HT-29 (cell line): ENCODE measurements around the gene CLCN7. TPM values are rescaled to one million over a fixed set of nuclear protein-coding genes. Genes with fewer than 3 reads are reported as not detected.
"Not testable (repeated sequence)": the region's sequence is repeated elsewhere in the genome, so short reads cannot be mapped to it uniquely, and the experiment has no call there.

Source experiments
- DNase-seq: peaks from one replicate; pipeline ENCODE4 v3.0.0-alpha.2; 2015; ENCODE audit warnings: low spot score
- total RNA-seq: library from RNA; depleted of rRNA; stranded (reverse); fragments of >200 nt; shearing (Covaris generic); gene quantifications from 2 replicates; pipeline ENCODE4 v1.2.3, GENCODE V29; 2014

Gene CLCN7
- total RNA-seq, 1 experiment from 2014 or later, result 151 TPM

DNA sequence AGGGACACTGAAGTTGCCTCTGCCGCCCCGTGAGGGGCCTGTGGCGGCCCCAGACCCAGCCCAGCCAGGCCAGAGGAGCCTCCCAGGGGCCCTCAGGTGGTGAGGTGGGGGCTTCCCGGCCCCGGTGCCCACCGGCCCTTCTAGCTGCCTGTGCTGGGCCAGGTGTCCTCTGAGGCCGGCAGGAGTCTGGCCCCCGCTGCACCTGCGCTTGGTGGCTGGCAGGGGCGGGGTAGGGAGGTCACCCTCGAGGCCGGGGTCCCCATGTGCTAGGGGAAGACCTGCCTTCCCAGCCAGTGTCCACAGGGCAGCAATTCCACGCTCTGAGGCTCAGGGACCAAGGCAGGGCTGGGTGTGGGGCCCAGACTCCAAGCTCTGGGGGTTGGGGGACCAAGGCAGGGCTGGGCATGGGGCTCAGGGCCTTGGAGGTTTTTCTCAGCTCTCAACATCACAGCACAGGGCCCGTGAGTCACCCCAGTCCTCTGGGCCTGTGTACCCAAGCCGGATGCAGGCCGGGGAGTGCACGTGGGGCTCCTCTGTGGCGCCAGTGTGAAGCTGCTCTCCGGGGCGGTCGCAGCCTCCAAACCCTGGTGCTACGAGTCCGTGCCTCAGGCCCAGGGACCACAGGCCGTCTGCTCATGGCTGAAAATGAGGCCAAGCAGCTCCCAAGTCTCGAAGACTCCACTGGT is 29.2 kb downstream of the CLCN7 start:
- no peak for DNase-seq

- DNase-seq, result no peak
Measured at GRCh38 chr16:1444730-1445517, 29.9 kb downstream of the CLCN7 start.

GRCh38 chr16:1443980-1444729 is 30.7 kb downstream of the CLCN7 start, which contains the start of gene CCDC154:
CCDC154 (minus strand) TSS chr16:1444556; CDS start chr16:1444322, 234 bp downstream.
- no peak for DNase-seq

GRCh38 chr16:1443403-1443973 is 31.3 kb downstream of the CLCN7 start:
- no peak for DNase-seq

DNA sequence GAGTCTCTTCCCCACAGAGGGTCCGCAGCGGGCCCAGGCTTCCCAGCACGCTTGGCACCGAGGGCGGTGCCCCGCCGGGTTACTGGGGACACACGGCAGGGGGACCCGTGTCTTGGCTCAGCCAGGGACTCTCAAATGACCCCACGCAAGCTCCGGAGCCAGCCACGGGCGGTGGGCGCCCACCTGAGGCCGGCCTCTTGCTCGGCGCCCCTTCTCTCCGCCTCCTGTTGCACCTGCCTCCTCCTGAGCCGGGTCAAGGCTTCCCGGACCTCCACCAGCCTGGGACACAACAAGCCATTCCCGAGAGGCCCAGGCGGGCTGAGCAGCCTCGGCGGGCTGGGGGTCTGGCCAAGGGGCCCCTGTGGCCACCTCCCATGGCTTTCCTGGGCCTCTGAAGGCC is 32.1 kb downstream of the CLCN7 start:
- no peak for DNase-seq

GRCh38 chr16:1441391-1441829 is 33.4 kb downstream of the CLCN7 start:
- no peak for DNase-seq

GRCh38 chr16:1439699-1440074 is 35.1 kb downstream of the CLCN7 start:
- not testable (repeated sequence) for DNase-seq

DNA sequence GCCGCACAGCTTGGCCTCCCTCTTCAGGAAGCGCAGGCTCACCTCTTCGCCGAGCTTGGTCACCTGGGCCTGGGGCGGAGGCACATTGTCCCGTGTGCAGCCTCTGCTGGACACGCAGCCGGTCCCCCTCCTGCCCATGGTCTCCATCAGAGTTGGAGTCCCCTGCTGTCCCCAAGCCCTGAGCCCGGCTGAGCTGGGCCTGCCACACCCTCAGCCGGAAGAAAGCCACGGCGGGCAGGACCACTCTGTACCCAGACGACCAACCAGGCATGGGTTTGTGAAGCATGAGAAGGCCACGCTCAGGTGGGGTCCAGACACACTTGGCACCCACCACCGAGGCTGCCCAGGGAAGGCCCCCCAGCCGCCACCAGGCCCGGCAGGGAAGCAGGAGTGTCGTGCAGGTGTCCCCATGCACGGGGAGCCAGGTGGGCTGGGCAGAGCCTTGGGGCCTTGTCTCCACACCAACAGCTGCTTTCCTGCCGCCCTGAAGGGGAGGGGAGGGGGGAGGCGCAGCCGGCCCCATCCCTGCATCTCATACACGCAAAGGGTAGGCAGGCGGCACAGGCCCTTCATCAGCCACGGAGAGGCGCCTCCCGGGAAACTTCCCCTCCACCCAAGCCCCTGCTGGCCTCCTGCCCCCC is 35.6 kb downstream of the CLCN7 start:
- DNase-seq, result no peak

- DNase-seq, result no peak
Measured at GRCh38 chr16:1438229-1439057, 36.4 kb downstream of the CLCN7 start.

GRCh38 chr16:1437606-1438005 is 37.2 kb downstream of the CLCN7 start:
- no peak for DNase-seq

DNA sequence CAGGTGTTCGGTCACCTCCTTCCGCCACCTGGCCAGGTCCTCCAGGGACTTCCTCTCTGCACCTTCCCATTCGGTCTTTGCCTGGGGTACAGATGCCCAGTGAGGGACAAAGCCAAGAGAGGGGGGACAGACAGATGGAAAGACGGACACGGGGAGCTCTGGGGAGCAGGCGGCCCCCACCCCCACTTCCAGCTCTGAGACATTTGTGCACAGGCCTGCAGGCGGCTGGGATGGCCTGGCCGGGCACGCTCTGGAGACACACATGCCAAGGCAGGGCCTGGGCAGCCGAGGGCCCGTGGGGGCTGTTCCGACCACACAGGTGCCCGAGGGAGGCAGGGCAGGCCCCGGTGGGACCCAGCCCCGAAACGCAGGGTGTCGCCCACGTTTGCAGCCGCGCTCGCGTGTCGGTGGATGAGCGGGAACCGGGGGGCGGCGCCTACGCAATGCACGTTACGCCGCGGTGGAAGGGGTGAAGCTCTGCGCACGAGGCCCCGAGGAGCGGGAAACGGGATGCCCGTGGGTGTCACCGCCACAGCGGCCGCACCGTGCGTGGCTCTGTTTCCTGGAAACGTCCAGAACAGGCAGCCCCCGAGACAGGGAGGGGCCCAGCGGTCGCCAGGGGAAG is 38.0 kb downstream of the CLCN7 start:
- DNase-seq, result no peak

DNA sequence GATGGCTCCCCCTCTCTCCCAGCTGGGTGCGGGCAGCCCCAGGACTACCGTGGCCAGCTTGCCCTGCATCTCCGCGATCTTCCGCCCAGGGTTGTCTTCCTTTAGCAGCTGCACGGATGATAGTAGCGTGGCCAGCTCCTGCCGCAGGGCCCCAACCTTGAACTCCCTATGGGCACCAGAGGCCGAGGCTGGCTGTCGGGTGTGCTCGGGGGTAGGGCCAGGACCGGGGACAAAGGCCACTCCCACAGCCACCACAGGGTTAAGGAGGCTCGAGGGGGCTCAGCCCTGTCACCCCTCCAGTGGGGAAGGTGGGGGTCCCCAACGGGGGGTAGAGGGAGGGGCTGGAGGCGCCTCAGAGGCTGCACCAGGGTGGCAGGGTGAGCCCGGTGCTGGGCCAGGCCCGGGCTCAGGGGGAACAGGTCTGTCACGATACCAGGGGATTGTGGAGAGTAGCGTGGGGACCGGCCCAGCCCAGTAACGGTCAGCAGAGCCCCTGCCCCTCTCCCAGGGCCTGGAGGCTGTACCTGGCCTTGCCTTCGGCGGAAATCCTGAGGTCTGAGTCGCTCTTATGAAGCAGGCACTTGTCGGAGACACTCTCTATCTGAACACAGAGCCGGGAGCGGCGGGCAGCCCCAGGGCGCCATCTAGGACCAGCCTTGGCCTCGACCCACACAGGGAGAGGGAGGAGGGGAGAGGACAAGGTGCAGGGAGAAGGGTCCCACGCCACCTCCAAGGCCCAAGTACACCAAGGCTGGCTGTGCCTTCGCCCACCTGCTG is 38.7 kb downstream of the CLCN7 start:
- no peak for DNase-seq

DNA sequence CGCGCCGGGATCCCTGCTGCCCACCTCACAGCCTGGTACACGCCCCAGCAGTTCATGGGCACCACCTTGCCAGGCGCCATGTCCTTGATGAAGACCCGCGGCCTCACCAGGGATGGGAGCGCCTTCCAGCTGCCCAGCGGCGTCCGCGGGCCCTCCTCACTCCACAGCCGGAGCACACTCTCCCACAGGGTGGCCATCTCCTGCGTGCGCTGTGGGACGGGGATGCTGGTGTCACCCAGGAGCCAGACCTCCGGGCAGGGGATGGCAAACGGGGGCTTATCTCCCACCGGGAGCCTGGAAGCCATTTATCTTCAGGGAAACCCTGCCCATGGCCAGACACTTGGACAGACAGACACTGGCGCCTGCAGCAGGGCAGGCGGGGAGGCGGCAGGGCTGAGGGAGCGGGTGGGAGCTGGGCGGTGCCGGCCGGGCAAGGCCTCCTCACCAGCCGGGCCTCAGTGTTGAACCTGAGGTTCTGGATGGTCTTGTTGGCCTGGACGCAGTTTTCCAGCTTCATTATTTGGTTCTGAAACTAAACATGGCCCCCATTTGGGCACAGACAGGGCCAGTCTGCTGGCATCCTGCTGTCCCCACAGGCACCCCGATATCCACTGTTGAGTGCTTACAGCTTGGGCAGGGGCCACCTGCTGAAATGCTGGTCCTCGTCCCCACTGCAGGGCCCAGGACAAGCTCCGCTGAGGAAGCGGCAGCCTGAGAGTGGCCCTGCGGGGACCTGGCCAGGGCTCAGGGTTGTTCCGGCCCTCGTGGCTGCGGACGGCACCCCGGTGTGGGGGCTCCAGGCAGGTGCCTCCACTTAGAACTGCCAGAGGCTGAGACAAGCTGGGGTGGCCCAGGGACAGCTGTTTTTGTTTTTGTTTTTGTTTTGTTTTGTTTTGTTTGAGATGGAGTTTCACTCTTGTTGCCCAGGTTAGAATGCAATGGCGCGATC is 39.9 kb downstream of the CLCN7 start:
- no peak for DNase-seq

DNA sequence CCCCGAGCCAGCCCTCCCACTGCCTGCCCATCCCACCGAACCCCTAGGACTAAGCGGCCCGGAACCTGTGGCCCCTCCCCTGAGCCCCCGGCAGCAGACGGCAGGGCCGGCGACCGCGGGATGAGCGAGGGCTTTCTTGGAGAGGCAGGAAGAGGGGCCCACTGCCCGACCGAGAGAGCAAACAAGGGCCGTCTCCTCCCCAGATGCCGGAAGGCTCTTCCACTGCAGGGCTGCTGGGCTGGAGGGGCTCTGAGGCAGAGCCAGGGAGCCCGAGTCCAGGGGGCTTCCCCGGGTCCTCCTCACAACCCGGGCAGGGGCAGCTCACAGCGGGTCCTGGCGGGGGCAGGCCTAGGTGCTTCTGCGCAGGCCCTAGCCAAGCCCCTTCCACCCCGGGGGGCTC is 41.1 kb downstream of the CLCN7 start:
- DNase-seq, result no peak

GRCh38 chr16:1433263-1433560 is 41.6 kb downstream of the CLCN7 start:
- no peak for DNase-seq

GRCh38 chr16:1432388-1433262 is 42.2 kb downstream of the CLCN7 start:
- DNase-seq, result no peak
